NCI-H2196 treated with DMSO at 0.1 percent for 48 hours (cell line): Measurements from ENCODE around the gene CCDC170.
"Not testable (repeated sequence)": the region's sequence is repeated elsewhere in the genome, so short reads cannot be mapped to it uniquely, and the experiment has no call there.

Source experiments
- DNase-seq: peaks from one replicate; lab custom pipeline; 2025; ENCODE audit not compliant: unreplicated experiment; lab: John Stamatoyannopoulos, UW

Gene CCDC170

GRCh38 chr6:151544884-151545283, 51.1 kb downstream of the CCDC170 start:
- not testable (repeated sequence) for DNase-seq

- no peak for DNase-seq
Observed at GRCh38 chr6:151546941-151547659, 53.3 kb downstream of the CCDC170 start.

GRCh38 chr6:151548201-151548600, 54.4 kb downstream of the CCDC170 start:
- no peak for DNase-seq

- no peak for DNase-seq
Observed at GRCh38 chr6:151549790-151550189, 56.0 kb downstream of the CCDC170 start.

- DNase-seq: no peak
Observed at GRCh38 chr6:151550618-151551017, 56.8 kb downstream of the CCDC170 start.

GRCh38 chr6:151551223-151551857, 57.5 kb downstream of the CCDC170 start:
- DNase-seq: no peak

- no peak for DNase-seq
Observed at GRCh38 chr6:151553416-151554165, 59.8 kb downstream of the CCDC170 start.

- no peak for DNase-seq
Observed at GRCh38 chr6:151561238-151561637, 67.4 kb downstream of the CCDC170 start.

- DNase-seq: no peak
Observed at GRCh38 chr6:151564654-151565053, 70.8 kb downstream of the CCDC170 start.

GRCh38 chr6:151565940-151566339, 72.1 kb downstream of the CCDC170 start:
- DNase-seq: no peak

- DNase-seq: no peak
Observed at GRCh38 chr6:151566557-151566956, 72.7 kb downstream of the CCDC170 start.

GRCh38 chr6:151576633-151577032, 82.8 kb downstream of the CCDC170 start:
- no peak for DNase-seq

GRCh38 chr6:151577257-151577656, 83.4 kb downstream of the CCDC170 start:
- DNase-seq: no peak

GRCh38 chr6:151585741-151586140, 91.9 kb downstream of the CCDC170 start:
- DNase-seq: no peak

- no peak for DNase-seq
Observed at GRCh38 chr6:151589667-151590066, 95.8 kb downstream of the CCDC170 start.

GRCh38 chr6:151590742-151591141, 96.9 kb downstream of the CCDC170 start:
- no peak for DNase-seq

- no peak for DNase-seq
Observed at GRCh38 chr6:151592449-151593159, 98.8 kb downstream of the CCDC170 start.

GRCh38 chr6:151609146-151609902, 115.5 kb downstream of the CCDC170 start:
- no peak for DNase-seq

GRCh38 chr6:151610326-151610725, 116.5 kb downstream of the CCDC170 start:
- DNase-seq: no peak

GRCh38 chr6:151614630-151615029, 120.8 kb downstream of the CCDC170 start:
- DNase-seq: no peak

GRCh38 chr6:151616091-151616513, 122.3 kb downstream of the CCDC170 start:
- no peak for DNase-seq
